Activated CD4-positive, alpha-beta T cell treated with anti-CD3 and anti-CD28 coated beads, Interleukin-2, amount 50 U/mL, for 16 hours (primary cell): ENCODE results near the gene CAMKMT.
A peak's percentile ranks its signal among the peaks of the same experiment; 100 is the strongest.
"Not testable (repeated sequence)": the region's sequence is repeated elsewhere in the genome, so short reads cannot be mapped to it uniquely, and the experiment has no call there.

Experiments
- DNase-seq: peaks from one replicate; pipeline ENCODE4 v3.0.0-alpha.2; 2020

Gene CAMKMT

GRCh38 chr2:44362207-44363015 is 664 bp downstream of the CAMKMT start:
- peak; percentile 38 for DNase-seq

GRCh38 chr2:44364604-44365003 is 2.9 kb downstream of the CAMKMT start:
- no peak for DNase-seq

- DNase-seq, result peak; percentile 51
These were observed 5.8 kb downstream of the CAMKMT start for GRCh38 chr2:44367591-44367990.

GRCh38 chr2:44369392-44369791 is 7.6 kb downstream of the CAMKMT start:
- no peak for DNase-seq

- no peak for DNase-seq
These were observed 9.7 kb downstream of the CAMKMT start for GRCh38 chr2:44371445-44371844.

GRCh38 chr2:44372246-44372645 is 10.5 kb downstream of the CAMKMT start:
- DNase-seq, result no peak

- DNase-seq, result no peak
These were observed 15.7 kb downstream of the CAMKMT start for GRCh38 chr2:44377486-44377885.

GRCh38 chr2:44385226-44385625 is 23.5 kb downstream of the CAMKMT start:
- not testable (repeated sequence) for DNase-seq

- no peak for DNase-seq
These were observed 27.1 kb downstream of the CAMKMT start for GRCh38 chr2:44388877-44389276.

- DNase-seq, result no peak
These were observed 28.1 kb downstream of the CAMKMT start for GRCh38 chr2:44389895-44390294.

GRCh38 chr2:44392338-44392943 is 30.7 kb downstream of the CAMKMT start:
- DNase-seq, result peak; percentile 30

GRCh38 chr2:44397447-44398175 is 35.9 kb downstream of the CAMKMT start:
- no peak for DNase-seq

- no peak for DNase-seq
These were observed 36.6 kb downstream of the CAMKMT start for GRCh38 chr2:44398243-44398897.

- no peak for DNase-seq
These were observed 59.0 kb downstream of the CAMKMT start for GRCh38 chr2:44420725-44421124.

- DNase-seq, result no peak
These were observed 62.5 kb downstream of the CAMKMT start for GRCh38 chr2:44424211-44424610.

GRCh38 chr2:44429034-44429433 is 67.3 kb downstream of the CAMKMT start:
- DNase-seq, result no peak

- DNase-seq, result no peak
These were observed 68.6 kb downstream of the CAMKMT start for GRCh38 chr2:44430342-44430741.

GRCh38 chr2:44433895-44434294 is 72.1 kb downstream of the CAMKMT start:
- DNase-seq, result no peak

GRCh38 chr2:44441200-44441599 is 79.5 kb downstream of the CAMKMT start:
- DNase-seq, result no peak

- DNase-seq, result no peak
These were observed 80.3 kb downstream of the CAMKMT start for GRCh38 chr2:44442019-44442418.

- DNase-seq, result no peak
These were observed 81.8 kb downstream of the CAMKMT start for GRCh38 chr2:44443517-44443916.

- no peak for DNase-seq
These were observed 83.1 kb downstream of the CAMKMT start for GRCh38 chr2:44444881-44445280.

- no peak for DNase-seq
These were observed 87.2 kb downstream of the CAMKMT start for GRCh38 chr2:44448860-44449527.
